ENCODE results near the gene HSDL2.

GRCh38 chr9:112338561-112338960, 41.3 kb upstream of the HSDL2 start:
- TF ChIP-seq POLR2AphosphoS5 (IDR thresholded peaks at IDR 0.05; ENCODE audit: borderline replicate concordance, low read depth, low read length): no peak
- TF ChIP-seq EZH2 (IDR thresholded peaks at IDR 0.05): no peak
- no peak for TF ChIP-seq FOXP2 (optimal IDR thresholded peaks at IDR 0.05; ENCODE audit: control extremely low read depth, extremely low read length, insufficient read depth)

Measured in SK-N-MC (cell line).